HG02610 (cell line): ENCODE data around the gene TGFB1.

Experiments used
- ATAC-seq: cut with Tn5 transposase; IDR thresholded peaks from one replicate; pipeline ENCODE4 v1.9.1; 2021; ENCODE audit warnings: mild to moderate bottlenecking, moderate library complexity; ENCODE audit not compliant: unreplicated experiment

The TGFB1 gene

DNA sequence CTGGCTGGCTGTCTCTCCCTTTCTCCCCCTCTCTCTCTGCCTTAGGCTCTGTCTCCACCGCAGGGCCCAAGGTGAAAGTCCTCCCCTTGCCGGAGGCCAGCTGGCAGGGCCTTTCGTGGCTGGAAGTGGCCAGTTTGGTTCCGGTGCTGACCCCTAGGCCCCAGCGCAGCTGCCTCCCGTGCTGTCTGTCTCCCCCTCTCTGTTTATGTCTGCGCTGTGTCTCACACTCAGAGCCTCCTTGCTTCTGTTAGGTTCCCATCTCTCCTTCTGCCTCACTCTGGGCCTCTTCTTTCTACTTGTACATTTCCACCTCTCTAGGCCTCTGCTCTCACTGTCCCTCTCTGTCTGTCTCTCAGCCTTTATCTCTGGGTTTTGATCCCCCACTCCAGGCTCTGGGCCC lies 30.7 kb downstream of the TGFB1 start:
- no peak for ATAC-seq

DNA sequence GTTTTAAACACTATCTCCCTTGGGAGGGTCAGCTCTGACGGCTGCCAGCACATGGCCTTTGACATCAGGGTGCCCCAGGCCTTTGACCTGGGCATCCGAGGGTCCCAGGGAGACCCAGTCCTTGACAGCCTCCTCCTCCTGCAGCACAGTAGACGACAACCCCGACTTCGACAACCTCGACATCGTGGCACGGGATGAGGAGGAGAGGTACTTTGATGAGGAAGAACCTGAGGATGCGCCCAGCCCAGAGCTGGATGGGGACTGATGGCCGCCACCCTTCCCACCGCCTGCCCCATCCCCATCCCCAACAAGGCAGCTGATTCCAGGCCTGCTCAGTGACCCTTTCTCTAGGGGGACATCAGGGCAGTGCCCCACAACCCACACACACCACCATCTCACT lies 31.3 kb downstream of the TGFB1 start:
- no peak for ATAC-seq

DNA sequence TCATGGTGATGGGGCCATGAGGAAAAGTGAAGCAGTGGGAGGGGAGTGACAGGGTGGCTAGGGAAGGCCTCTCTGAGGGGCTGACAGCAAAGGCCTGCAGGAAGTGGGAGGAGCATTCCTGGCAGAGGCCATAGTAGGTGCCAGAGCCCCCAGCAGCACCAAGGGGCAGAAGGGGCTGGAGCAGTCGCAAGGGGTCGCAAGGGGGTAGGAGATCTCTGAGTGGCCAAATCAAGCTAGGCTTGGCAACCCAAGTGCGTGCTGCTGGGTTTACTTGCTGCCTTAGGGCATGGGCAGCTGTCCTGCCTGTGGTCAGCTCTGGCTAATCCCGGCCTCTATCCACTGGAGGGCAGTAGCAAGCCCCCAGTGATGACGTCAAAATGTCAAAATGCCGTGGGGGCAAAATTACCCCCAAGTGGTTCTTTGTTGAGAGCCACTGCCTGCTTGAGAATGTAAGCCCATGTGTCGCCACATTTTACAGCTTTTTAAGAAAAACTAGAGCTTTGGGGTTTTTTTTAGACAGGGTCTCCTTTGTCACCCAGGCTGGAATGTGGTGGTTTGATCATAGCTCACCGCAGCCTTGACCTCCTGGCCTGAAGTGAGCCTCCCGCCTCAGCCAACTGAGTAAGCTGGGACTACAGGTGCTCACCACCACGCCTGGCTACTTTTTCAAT lies 32.0 kb downstream of the TGFB1 start:
- ATAC-seq: no peak

DNA sequence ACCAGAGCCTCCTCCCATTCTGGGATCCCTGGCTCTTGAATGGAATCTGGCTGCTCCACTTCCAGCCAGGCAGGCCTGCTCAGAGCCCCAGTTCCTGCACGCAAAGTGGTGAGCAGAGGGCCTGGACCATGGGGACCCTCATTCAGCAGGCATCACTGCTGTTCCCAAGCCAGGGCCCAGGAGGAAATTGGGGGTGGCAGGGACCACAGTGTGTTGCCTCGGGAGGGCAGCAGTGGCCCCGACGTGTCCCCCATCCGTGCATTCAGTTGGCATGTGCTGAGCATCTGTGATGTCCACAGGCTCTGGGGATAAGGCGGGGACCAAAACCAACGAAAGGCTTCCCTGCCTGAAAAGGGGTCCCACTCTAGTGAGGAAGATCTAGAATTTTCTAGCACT lies 32.5 kb downstream of the TGFB1 start:
- ATAC-seq: no peak

DNA sequence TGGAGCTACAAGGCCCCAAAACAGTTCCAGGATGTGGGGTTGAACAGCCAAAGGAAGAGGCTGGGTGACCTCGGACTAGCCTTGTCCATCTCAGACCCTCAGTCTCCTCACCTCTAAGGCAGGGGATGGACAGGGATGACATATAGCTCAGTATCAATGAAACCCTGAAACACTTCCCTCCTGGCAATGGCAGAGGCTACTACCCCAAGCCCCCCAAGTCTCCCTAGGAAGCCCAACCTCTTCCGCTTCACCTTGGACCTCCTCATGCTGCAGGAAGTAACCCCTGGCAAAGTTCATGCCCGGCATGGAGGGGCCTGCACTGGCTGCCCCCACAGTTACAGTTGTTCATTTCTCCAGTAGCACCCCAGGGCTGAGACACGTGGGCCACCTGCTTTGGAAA lies 33.2 kb downstream of the TGFB1 start:
- no peak for ATAC-seq

DNA sequence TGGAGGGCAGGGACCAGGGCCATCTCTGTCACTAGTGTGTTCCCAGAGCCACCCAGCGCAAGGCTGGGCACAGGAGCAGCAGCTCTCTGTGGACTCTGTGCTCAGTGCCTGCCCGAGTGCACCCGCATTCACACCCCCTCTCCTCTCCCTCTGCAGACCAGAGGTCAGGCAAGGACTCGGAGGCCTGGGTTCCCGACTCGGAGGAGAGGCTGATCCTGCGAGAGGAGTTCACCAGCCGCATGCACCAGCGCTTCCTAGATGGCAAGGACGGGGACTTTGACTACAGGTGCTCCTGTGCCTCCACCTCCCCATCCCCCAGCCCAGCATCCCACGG lies 33.6 kb downstream of the TGFB1 start:
- ATAC-seq: no peak

DNA sequence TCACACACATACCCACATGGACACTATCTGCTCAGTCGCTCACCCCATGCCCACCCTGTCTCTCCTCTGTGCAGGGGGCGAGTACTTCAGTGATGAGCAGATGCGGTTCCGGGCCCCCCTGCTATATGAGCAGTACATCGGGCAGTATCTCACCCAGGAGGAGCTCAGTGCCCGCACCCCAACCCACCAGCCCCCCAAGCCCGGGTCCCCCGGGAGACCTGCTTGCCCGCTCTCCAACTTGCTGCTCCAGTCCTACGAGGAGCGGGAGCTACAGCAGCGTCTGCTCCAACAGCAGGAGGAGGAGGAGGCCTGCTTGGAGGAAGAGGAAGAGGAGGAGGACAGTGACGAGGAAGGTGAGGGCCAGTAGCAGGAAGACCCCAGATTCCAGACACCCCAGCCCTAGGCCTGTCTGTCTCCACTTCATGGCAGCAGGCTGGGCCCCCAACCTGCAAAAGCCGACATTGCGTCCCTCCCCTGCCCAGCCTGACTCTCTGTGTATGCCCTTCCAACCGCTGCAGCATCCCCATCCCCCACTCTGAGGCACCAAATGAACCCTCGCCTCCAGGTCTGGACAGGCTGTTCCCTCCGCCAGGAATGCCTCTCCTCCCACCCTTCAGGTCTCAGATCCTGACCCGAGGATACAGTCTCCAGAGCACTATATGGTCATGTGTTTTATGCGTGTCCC lies 34.1 kb downstream of the TGFB1 start:
- ATAC-seq: no peak

DNA sequence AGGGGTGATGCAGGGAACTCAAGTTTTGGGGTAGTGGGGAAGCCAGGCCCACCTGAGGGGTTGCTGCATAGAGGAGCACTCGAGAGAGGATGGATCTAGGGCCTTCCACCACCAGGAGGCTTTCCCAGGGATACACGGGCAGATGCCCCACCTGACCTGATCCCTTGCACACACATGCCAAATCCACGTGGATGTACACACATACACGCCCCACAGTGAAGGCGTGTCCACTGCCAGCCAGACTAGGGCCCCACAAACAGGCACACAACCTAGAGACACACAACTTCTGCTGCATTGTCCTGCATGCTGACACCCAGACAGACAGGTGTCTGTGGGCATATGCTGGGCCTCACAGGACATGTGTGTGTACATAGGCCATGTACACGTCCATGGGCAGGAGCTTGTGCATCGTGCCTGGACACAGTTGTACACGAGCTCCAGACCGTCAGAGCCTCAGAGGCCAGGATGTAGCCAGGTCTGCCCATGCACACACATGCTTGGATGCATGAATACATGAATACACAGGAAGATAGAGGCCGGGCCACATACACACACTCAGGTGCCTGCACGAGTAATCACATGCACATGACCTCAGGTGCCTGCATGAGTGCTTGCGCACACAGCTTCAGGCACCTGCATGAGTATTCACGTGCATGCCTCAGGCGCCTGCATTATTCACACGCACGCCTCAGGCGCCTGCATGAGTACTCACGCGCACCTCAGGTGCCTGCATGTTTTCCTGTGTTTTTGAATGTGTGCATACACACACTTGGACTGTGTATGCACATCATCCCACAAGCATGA lies 34.8 kb downstream of the TGFB1 start:
- no peak for ATAC-seq

DNA sequence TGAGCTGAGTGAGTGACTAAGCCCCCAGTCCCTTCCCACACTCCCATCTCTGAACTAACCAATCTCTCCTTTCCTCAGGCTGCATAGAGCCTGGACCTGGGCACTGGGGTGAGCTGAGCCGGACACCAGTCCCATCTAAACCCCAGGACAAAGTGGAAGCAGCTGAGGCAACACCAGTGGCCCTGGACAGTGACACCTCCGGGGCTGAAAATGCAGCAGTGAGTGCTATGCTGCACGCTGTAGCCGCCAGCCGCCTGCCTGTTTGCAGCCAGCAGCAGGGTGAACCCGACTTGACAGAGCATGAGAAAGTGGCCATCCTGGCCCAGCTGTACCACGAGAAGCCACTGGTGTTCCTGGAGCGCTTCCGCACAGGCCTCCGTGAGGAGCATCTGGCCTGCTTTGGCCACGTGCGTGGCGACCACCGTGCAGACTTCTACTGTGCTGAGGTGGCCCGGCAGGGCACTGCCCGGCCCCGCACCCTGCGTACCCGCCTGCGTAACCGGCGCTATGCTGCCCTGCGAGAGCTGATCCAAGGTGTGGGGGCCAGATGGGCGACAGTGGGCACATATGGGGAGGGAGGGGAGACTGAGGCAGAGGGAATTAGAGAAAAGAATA lies 37.3 kb downstream of the TGFB1 start:
- ATAC-seq: no peak

DNA sequence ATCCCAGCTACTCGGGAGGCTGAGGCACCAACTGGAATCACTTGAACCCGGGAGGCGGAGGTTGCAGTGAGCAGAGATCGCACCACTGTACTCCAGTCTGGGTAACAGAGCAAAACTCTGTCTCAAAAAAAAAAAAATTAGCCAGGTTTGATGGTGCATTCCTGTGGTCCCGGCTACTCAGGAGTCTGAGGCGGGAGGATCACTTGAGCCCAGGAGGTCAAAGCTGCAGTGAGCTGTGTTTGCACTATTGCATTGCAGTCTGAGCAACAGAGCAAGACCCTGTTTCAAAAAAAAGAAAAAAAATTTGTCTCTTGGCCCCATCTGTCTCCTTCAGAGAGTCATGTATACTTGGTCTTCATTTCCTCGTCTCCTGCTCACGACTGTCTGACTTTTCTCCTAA lies 42.1 kb downstream of the TGFB1 start:
- ATAC-seq: no peak

DNA sequence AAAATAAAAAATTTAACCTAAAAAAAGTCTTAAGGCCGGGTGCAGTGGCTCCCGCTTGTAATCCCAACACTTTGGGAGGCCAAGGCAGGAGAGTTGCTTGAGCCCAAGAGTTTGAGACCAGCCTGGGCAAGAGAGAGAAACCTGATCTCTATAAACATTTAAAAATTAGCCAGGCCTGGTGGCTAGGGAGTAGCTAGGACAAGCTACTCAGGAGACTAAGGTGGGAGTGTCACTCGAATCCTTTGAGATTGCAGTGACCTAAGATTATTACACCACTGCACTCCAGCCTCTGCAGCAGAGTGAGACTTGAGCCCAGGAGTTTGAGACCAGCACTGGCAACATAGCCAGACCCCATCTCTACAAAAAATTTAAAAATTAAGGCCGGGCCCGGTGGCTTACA lies 42.6 kb downstream of the TGFB1 start:
- ATAC-seq: no peak

DNA sequence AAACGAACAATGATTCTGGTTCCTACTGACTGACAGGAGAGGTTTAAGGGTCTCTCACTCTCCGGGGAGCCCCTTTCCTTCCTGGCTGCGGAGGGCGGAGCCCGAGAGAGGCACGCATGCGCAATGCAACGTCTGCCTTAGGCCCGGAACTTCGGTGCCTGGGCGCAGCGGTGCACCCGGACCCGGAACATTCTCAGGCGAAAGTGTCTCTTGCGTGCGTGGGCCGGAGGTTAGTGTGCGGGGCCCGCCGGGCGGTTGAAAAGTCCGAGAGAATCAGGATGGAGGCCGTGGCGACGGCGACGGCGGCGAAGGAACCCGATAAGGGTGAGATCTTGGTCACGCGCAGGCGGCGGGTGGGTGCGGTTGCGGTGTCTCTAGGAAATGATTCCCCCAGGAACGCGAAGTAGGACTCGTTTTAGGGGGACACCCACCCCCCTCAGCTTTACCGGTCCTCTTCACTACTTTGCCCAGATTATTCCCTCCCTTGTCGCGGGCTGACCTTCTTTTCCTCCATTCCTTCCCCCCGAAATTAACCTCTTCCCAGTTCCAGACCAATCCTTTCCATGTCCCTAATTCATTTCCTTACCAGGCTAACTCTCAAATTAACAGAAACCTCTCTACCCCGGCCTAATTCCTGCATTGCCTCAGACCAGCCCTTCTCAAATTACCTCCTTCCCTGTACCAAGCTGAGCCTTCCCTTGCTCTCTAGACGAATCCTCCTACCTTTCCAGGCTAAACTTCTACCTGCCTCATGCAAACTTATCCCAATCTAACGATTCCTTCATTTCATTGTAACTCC lies 43.5 kb downstream of the TGFB1 start, which contains the start of gene CCDC97:
TSS of gene CCDC97 (plus strand) at position 140 of the 799 bp plus-strand sequence. CDS start at position 279, 139 bp downstream.
- peak; percentile 63 for ATAC-seq

DNA sequence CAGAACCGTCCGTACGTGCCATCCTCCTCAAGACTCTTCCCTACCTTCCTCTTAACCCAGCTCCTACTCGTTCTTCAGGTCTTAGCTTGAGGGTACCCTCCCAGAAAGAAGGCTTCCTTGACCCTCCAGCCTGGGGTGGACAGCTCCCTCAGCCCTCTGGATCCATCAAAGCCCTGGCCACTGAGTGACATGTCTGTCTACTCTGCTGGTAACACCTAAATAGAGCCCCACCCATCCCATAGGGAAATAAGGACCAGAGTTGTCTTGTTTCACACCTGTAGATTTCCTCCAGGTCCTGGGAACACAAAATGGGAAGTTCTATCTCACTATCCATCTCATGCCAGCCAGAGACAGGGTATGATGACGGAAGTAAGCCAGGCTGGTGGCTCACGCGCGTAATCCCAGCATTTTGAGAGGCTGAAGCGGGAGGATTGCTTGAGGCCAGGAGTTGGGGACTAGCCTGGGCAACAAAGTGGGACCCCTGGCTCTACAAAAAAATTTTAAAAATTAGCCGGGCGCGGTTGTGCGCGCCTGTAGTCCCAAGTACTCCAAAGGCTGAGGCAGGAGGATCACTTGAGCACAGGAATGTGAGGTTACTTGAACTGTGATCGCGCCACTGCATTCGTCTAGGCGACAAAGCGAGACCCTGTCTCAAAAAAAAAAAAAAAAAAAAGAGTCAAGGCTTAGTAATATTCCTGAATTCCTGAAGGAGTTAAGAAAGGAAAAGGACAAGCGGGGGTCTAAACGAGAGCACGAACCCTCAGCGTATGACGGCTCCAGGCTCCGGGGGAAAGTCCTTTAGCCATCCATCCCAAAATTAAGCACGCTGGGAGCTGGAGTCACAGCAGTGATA lies 44.3 kb downstream of the TGFB1 start:
- ATAC-seq: no peak

DNA sequence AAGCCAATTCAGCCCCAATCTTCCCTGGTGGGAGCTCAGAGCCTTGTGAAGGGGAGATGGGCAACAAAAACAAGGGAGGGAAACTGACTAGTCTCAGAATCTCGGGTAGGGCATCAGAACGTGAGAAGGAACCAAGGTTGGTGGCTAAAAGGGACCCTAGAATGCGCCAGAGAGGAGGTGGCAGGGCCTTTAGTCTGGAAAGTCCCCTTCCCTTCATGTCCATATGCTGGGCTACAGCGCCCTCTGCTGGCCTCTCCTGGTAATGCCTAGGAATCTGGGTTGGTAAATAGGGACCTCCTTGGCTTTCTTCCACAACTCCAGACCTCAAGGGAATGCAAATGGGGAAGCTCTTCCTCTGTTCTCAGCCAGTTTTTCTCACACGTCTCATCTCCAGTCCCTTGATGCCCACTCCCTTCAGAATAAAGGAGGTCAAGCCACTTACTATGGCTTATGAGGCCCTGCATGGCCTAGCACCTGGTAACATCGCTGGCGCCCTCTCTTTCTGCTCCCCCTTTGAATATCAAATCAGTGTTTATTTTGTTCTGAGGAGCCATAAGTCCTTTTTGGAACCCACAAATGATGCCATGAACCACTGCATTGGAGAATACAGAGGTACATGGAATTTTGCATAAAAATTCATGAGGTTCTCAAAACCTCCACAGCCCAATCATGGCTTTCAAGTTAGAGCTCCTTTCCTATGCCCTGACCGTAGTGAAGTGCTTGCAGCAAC lies 45.1 kb downstream of the TGFB1 start:
- ATAC-seq: no peak

DNA sequence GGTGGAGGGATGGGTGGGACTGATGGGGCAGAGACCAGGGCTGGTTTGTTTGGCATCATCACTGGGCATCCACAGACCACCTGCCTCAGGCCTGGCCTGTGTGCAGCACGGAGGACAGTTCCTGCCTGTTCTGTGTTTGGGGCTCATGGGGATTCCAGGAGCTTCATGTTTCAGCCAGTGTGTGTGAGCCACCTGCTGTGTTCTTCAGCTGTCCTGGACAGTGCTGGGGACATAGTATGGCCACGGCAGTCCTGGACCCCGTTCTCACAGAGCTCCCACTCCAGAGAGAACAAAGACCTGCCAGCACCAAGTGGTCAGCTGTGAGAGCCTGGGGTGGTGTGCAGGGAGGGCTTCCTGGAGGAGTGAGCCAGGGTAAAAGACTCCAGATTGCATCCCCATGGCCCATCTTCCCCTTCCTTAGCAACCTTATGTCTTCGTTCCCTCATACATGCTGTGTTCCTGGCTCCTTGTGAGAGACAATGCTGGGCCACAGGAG lies 45.7 kb downstream of the TGFB1 start:
- ATAC-seq: no peak

DNA sequence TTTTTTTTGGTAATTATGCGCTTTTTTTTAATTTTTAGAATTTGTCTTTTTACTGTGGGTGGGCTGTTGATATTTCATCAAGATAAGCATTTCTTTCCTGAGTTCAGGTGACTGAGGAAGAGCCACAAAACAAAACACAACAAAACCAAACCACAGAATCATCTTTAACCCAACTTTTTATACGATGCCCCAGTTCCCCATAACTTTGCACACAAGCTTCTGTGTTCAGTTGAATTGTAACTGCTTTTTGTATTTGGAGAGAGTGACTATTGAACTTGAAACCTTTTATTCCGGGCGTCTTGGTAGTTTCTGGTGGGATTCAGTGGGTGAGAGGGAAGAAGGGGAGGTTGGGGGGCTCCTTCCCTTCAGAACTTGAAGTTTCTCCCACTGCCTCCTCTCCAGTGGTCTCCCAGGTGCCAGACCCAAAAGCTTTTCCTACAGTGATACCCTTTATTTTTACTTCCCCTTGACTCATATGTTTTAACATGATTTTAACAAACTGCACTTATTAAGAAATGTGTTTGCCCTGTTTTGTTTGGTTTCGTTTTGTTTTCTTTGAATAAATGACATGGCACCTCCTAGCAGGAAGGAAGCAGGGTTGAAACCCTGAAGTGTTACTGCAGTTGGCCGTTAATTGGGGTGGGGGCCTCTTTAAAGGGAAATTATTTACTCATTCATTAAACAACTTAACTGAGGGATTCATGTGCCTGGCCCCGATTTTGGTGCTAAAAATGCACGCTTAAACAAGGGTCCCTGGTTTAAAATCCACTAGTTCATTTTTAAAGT lies 46.4 kb downstream of the TGFB1 start:
- no peak for ATAC-seq

DNA sequence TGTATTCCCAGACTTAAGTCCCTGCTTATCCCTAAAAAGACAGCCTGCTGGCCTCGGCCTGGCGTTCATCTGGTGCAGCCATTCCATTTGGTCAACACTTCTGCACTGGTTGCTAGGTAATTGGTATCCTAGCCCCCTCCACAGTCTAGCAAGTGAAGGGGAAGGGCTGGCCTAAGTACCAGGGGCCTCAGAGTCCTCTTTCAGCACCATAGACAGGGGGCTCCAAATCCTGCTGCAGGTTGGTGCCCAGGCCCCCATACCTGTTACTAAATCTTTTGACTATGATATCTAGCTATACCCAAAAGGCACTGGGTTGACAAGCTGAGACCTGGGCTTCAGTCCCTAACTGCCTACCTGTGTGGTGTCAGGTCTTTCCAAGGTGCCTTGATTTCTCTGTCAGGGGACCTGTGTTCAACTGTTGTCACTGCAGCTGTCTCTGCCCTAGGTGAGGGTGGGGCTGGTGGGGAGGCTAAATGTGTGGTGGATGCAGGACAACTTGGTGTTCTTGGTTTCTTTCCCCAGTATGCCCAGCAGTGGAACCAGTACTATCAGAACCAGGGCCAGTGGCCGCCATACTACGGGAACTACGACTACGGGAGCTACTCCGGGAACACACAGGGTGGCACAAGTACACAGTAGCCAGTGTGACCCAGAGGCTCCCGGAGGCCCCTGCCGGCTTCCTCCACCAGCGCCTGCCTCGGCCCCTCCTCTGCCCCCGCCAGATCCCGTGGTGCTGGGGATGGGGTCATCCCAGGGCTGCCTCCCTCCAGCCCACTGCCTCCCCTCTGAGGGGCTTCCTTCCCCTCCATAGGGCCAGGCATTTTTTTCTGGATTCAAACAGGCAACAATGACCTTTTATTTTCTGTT lies 47.6 kb downstream of the TGFB1 start:
- ATAC-seq: no peak
